GM23248 (cell line): Measurements from ENCODE around the gene ATF4. TPM values are rescaled to one million over a fixed set of nuclear protein-coding genes. Genes with fewer than 3 reads are reported as not detected.

ENCODE experiments used
- DNase-seq: peaks from one replicate; pipeline ENCODE4 v3.0.0-alpha.2; 2015
- H2AFZ ChIP-seq: fragments of 200-600 bp; sonication (generic); 2 replicates; pipeline ENCODE4 v1.6.1; 2016; ENCODE audit warnings: antibody characterized with exemption
- H3F3A ChIP-seq: fragments of 200-600 bp; sonication (generic); 2 replicates; pipeline ENCODE4 v1.6.1; 2016; ENCODE audit warnings: mild to moderate bottlenecking, antibody characterized with exemption, mixed run types; ENCODE audit not compliant: insufficient read depth
- H3K27ac ChIP-seq: fragments of 200-600 bp; sonication (generic); 2 replicates; pipeline ENCODE4 v1.5.1; 2016; ENCODE audit warnings: mild to moderate bottlenecking
- H3K27me3 ChIP-seq: fragments of 200-600 bp; sonication (generic); replicated peaks from 2 replicates; pipeline ENCODE4 v1.6.1; 2016; ENCODE audit warnings: mild to moderate bottlenecking; ENCODE audit not compliant: insufficient read depth
- H3K36me3 ChIP-seq: fragments of 200-600 bp; sonication (generic); 2 replicates; pipeline ENCODE4 v1.6.1; 2016; ENCODE audit warnings: low read depth, mild to moderate bottlenecking
- H3K4me1 ChIP-seq: fragments of 200-600 bp; sonication (generic); 2 replicates; pipeline ENCODE4 v1.6.1; 2016; ENCODE audit warnings: mild to moderate bottlenecking; ENCODE audit not compliant: insufficient read depth
- H3K4me2 ChIP-seq: fragments of 200-600 bp; sonication (generic); one replicate; pipeline ENCODE4 v1.6.1; 2016; ENCODE audit warnings: mild to moderate bottlenecking; ENCODE audit not compliant: unreplicated experiment
- H3K4me3 ChIP-seq: fragments of 200-600 bp; sonication (generic); 2 replicates; pipeline ENCODE4 v1.5.1; 2016; ENCODE audit warnings: mild to moderate bottlenecking
- H3K79me2 ChIP-seq: fragments of 200-600 bp; sonication (generic); 2 replicates; pipeline ENCODE4 v1.6.1; 2016; ENCODE audit warnings: mild to moderate bottlenecking; ENCODE audit not compliant: insufficient read depth
- H3K9ac ChIP-seq: fragments of 200-600 bp; sonication (generic); 2 replicates; pipeline ENCODE4 v1.6.1; 2016; ENCODE audit warnings: mild to moderate bottlenecking
- H3K9me2 ChIP-seq: fragments of 200-600 bp; sonication (generic); 2 replicates; pipeline ENCODE4 v1.6.1; 2016; ENCODE audit warnings: mixed run types, mild to moderate bottlenecking, moderate library complexity; ENCODE audit not compliant: insufficient read depth
- H3K9me3 ChIP-seq: fragments of 200-600 bp; sonication (generic); one replicate; pipeline ENCODE4 v1.6.1; 2017; ENCODE audit warnings: low read depth
- H4K20me1 ChIP-seq: fragments of 200-600 bp; sonication (generic); 2 replicates; pipeline ENCODE4 v1.6.0; 2016; ENCODE audit not compliant: insufficient read depth
- EZH2 ChIP-seq: fragments of 200-600 bp; sonication (generic); IDR thresholded peaks from 2 replicates; pipeline ENCODE4 v1.6.1; 2018; ENCODE audit warnings: antibody characterized with exemption, mild to moderate bottlenecking; ENCODE audit not compliant: insufficient read depth, poor library complexity, severe bottlenecking
- EZH2phosphoT487 ChIP-seq: fragments of 200-600 bp; sonication (generic); IDR thresholded peaks from 2 replicates; pipeline ENCODE4 v1.6.1; 2018; ENCODE audit warnings: antibody characterized with exemption, moderate library complexity, mild to moderate bottlenecking, low read depth; ENCODE audit not compliant: insufficient read depth
- WGBS, 2 experiments: methylation state at CpG; one replicate each; pipeline ENCODE4 v1.1.6; 2015 to 2017; ENCODE audit warnings: low lambda C conversion rate in 2 of 2, low coverage in 1 of 2; ENCODE audit errors: missing lambda C conversion rate in 2 of 2; 5-methylcytosine and 5-hydroxymethylcytosine counted together
- in situ Hi-C: fragments of 300-500 bp; cut with MboI; formaldehyde crosslinking; loops from 2 replicates; pipeline ENCODE4 v1.15.0; 2020
- polyA plus RNA-seq: library from polyadenylated mRNA; unstranded; fragments of >200 nt; fragmentation: Nextera tagmentation; extraction: Ambion mirVana; gene quantifications from 2 replicates; pipeline ENCODE4 v1.2.1, GENCODE V29; 2016
- total RNA-seq: library from RNA; depleted of rRNA; stranded (reverse); fragments of >200 nt; shearing (Covaris generic); gene quantifications from 2 replicates; pipeline ENCODE4 v1.2.3, GENCODE V29; 2014

The ATF4 gene
- total and polyA plus RNA-seq, 2 experiments from 2014 or later = 293 to 529 TPM

- no peak overlapping the region for H3K4me3 ChIP-seq
- no peak for DNase-seq
- H3F3A ChIP-seq = peaks cover 8% of the 10 kb centered on the region
- H3K9ac ChIP-seq = no peak overlapping the region
- H3K79me2 ChIP-seq = peaks cover 16% of the 10 kb centered on the region
- in situ Hi-C loops = loop anchor here (25.0 kb wide), 1 partner anchor 88 kb away; no protein-coding TSS in a partner anchor
- no peak overlapping the region for H3K4me2 ChIP-seq
- TF ChIP-seq EZH2phosphoT487 (no peak), EZH2 (no peak)
- no peaks in the 10 kb centered on the region for H3K9me3 ChIP-seq
- H4K20me1 ChIP-seq = no peaks in the 10 kb centered on the region
- H3K36me3 ChIP-seq = no peaks in the 10 kb centered on the region
- H3K27ac ChIP-seq = no peak overlapping the region
- H3K27me3 ChIP-seq = no peaks in the 10 kb centered on the region
- H3K9me2 ChIP-seq = no peaks in the 10 kb centered on the region
- peaks cover 22% of the 10 kb centered on the region for H3K4me1 ChIP-seq
- WGBS, 2 experiments = 3 to 6% methylated on average over 3 of the region's 3 CpGs
- H2AFZ ChIP-seq = no peak overlapping the region
Measured at GRCh38 chr22:39498802-39499201, 21.6 kb upstream of the ATF4 start.

GRCh38 chr22:39500101-39500500, 20.3 kb upstream of the ATF4 start:
- no peak overlapping the region for H3K9ac ChIP-seq
- in situ Hi-C loops = no loop called here

GRCh38 chr22:39501644-39502108, 18.7 kb upstream of the ATF4 start:
- 22 to 27% methylated on average over 13 of the region's 13 CpGs for WGBS, 2 experiments
- Histone ChIP-seq H3K4me2 (peak overlapping the region; percentile 70), H3K4me3 (peak overlapping the region; percentile 93), H3K9me2 (no peaks in the 10 kb centered on the region), H3K9ac (peak overlapping the region; percentile 94), H3K36me3 (peaks cover 21% of the 10 kb centered on the region; the same call in 1 of the 2 replicates), H2AFZ (peak overlapping the region; percentile 86), H3K27me3 (no peaks in the 10 kb centered on the region), H3K9me3 (no peaks in the 10 kb centered on the region), H3K79me2 (peaks cover 45% of the 10 kb centered on the region), H4K20me1 (no peaks in the 10 kb centered on the region), H3F3A (no peaks in the 10 kb centered on the region), H3K4me1 (peaks cover 15% of the 10 kb centered on the region), H3K27ac (no peak overlapping the region)
- no peak for TF ChIP-seq EZH2phosphoT487
- TF ChIP-seq EZH2 = no peak
- no peak for DNase-seq
- in situ Hi-C loops = no loop called here

More at GRCh38 chr22:39500101-39500500, 20.3 kb upstream of the ATF4 start:
- peaks cover 7% of the 10 kb centered on the region; the same call in 1 of the 2 replicates for H3K36me3 ChIP-seq
- no peak overlapping the region for H3K4me2 ChIP-seq
- H3K4me1 ChIP-seq = peaks cover 15% of the 10 kb centered on the region
- H3K4me3 ChIP-seq = no peak overlapping the region
- H4K20me1 ChIP-seq = no peaks in the 10 kb centered on the region
- H3F3A ChIP-seq = no peaks in the 10 kb centered on the region
- 83 to 84% methylated on average over 6 of the region's 6 CpGs for WGBS, 2 experiments
- no peaks in the 10 kb centered on the region for H3K9me3 ChIP-seq
- no peaks in the 10 kb centered on the region for H3K9me2 ChIP-seq
- H3K79me2 ChIP-seq = peaks cover 29% of the 10 kb centered on the region
- no peak overlapping the region for H2AFZ ChIP-seq
- no peaks in the 10 kb centered on the region for H3K27me3 ChIP-seq
- TF ChIP-seq EZH2 (no peak), EZH2phosphoT487 (no peak)
- no peak overlapping the region for H3K27ac ChIP-seq
- no peak for DNase-seq

- no peak for TF ChIP-seq EZH2phosphoT487
- TF ChIP-seq EZH2 = no peak
- H3K9ac ChIP-seq = peak within 1 kb of the TSS; percentile 94
- in situ Hi-C loops = no loop called here
- H3K9me3 ChIP-seq = no peaks in the 10 kb centered on the region
- peaks cover 51% of the 10 kb centered on the region for H3K79me2 ChIP-seq
- H3K4me1 ChIP-seq = peaks cover 15% of the 10 kb centered on the region
- no peaks in the 10 kb centered on the region for H4K20me1 ChIP-seq
- peak within 1 kb of the TSS; percentile 94 for H3K4me2 ChIP-seq
- DNase-seq = peak; percentile 99
- H3K27ac ChIP-seq = peak within 1 kb of the TSS; percentile 53
- no peaks in the 10 kb centered on the region for H3F3A ChIP-seq
- H3K36me3 ChIP-seq = peaks cover 24% of the 10 kb centered on the region; the same call in 1 of the 2 replicates
- H2AFZ ChIP-seq = peak within 1 kb of the TSS; percentile 86
- no peaks in the 10 kb centered on the region for H3K27me3 ChIP-seq
- WGBS, 2 experiments = 1 to 3% methylated on average over 37 to 39 of the region's 58 CpGs
- H3K4me3 ChIP-seq = peak within 1 kb of the TSS; percentile 93
- no peaks in the 10 kb centered on the region for H3K9me2 ChIP-seq
Measured at GRCh38 chr22:39502109-39502788, 18.1 kb upstream of the ATF4 start, which contains the start of gene MIEF1. MIEF1 (plus strand) TSS chr22:39502290; CDS start chr22:39511295, 9,005 bp downstream.
